ENCODE measurements around the gene E4F1.

The E4F1 gene

DNA sequence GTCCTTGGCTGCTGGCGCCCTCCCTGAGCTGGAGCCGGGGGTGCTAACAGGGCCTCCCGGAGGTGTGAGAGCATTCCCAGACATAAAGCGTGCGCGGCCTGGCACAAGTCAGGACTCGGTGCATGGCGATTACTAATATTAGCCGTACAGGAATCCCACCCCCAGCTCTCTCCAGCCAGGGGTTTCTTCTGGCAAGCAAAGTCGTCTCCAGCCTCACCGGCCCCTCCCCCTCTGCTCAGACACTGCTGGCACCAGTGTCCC is 32.0 kb upstream of the E4F1 start:
- Histone ChIP-seq H3K9me3 (ENCODE audit: low read depth, low read length) (no peaks in the 10 kb centered on the region), H3K36me3 (ENCODE audit: insufficient read depth, low read length) (no peaks in the 10 kb centered on the region), H3K27ac (no peak overlapping the region), H3K9ac (ENCODE audit: insufficient read length) (no peak overlapping the region), H3K4me3 (no peak overlapping the region)
- TF ChIP-seq EZH2 (IDR thresholded peaks at IDR 0.05) (no peak), POLR2AphosphoS5 (IDR thresholded peaks at IDR 0.05; ENCODE audit: borderline replicate concordance, low read depth, low read length) (no peak), FOXP2 (optimal IDR thresholded peaks at IDR 0.05; ENCODE audit: control extremely low read depth, extremely low read length, insufficient read depth) (no peak)
- no peak for DNase-seq (ENCODE audit: low read depth, low spot score)

DNA sequence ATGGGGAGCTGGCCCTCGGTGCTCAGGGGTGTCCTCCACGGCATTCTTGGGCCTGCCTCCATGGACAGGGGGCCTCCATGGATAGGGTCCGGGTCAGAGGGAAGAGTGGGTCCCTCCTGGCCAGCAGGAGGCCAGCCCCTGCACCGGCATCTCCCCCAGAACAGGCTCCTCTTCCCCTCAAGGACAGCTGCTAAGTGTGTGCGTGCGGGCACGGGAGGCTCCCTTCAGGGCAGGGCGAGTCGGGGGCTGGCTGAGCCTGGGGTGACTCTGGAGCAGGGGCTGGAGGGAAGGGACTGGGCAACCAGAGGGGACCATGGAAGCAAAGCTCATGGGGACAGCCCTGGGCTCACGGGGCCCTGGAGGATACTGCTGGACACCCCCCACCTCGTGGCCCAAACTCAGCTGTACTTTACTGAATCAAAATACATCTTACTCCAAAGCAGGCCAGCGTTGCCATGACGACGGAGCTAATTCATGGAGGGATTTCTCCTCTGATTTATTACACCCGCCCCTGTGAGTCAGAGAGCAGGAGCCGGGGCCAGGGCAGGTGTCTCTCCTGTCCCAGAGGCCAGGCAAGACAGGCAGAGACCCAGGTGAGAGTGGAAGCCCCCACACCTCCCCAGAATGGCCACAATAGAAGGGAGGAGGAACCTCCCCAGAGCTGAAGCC is 29.1 kb upstream of the E4F1 start:
- H3K4me3 ChIP-seq = no peak overlapping the region
- H3K9me3 ChIP-seq (ENCODE audit: low read depth, low read length) = no peaks in the 10 kb centered on the region
- TF ChIP-seq FOXP2 (optimal IDR thresholded peaks at IDR 0.05; ENCODE audit: control extremely low read depth, extremely low read length, insufficient read depth) (no peak), POLR2AphosphoS5 (IDR thresholded peaks at IDR 0.05; ENCODE audit: borderline replicate concordance, low read depth, low read length) (no peak), EZH2 (IDR thresholded peaks at IDR 0.05) (no peak)
- no peak for DNase-seq (ENCODE audit: low read depth, low spot score)
- H3K9ac ChIP-seq (ENCODE audit: insufficient read length) = no peak overlapping the region
- H3K36me3 ChIP-seq (ENCODE audit: insufficient read depth, low read length) = no peaks in the 10 kb centered on the region
- H3K27ac ChIP-seq = no peak overlapping the region

DNA sequence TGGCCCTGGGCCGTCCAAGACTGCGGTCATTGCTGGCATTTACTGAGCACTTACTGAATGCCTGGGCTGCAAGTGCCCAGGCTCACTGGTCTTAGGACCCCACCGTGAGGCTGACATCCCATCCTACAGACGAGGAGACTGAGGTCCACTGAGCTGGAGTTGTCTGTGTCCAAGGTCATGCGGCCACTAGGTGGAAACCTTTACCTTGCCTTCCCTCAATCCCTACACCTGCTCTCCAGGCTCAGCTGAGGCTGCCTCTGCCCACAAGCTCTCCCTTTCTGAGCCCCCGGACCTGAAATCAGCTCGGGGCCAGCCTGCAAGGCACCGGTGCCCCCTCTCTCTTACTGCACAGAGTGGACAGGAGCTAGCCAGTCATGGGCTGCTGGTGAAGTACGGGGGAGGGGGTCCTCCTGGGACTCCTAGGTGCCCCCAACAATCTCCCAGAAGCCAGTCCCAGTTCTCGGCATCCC is 28.5 kb upstream of the E4F1 start:
- Histone ChIP-seq H3K9ac (ENCODE audit: insufficient read length) (no peak overlapping the region), H3K4me3 (no peak overlapping the region), H3K9me3 (ENCODE audit: low read depth, low read length) (no peaks in the 10 kb centered on the region), H3K27ac (no peak overlapping the region), H3K36me3 (ENCODE audit: insufficient read depth, low read length) (no peaks in the 10 kb centered on the region)
- no peak for DNase-seq (ENCODE audit: low read depth, low spot score)
- no peak for TF ChIP-seq FOXP2 (optimal IDR thresholded peaks at IDR 0.05; ENCODE audit: control extremely low read depth, extremely low read length, insufficient read depth)
- no peak for TF ChIP-seq POLR2AphosphoS5 (IDR thresholded peaks at IDR 0.05; ENCODE audit: borderline replicate concordance, low read depth, low read length)
- no peak for TF ChIP-seq EZH2 (IDR thresholded peaks at IDR 0.05)

DNA sequence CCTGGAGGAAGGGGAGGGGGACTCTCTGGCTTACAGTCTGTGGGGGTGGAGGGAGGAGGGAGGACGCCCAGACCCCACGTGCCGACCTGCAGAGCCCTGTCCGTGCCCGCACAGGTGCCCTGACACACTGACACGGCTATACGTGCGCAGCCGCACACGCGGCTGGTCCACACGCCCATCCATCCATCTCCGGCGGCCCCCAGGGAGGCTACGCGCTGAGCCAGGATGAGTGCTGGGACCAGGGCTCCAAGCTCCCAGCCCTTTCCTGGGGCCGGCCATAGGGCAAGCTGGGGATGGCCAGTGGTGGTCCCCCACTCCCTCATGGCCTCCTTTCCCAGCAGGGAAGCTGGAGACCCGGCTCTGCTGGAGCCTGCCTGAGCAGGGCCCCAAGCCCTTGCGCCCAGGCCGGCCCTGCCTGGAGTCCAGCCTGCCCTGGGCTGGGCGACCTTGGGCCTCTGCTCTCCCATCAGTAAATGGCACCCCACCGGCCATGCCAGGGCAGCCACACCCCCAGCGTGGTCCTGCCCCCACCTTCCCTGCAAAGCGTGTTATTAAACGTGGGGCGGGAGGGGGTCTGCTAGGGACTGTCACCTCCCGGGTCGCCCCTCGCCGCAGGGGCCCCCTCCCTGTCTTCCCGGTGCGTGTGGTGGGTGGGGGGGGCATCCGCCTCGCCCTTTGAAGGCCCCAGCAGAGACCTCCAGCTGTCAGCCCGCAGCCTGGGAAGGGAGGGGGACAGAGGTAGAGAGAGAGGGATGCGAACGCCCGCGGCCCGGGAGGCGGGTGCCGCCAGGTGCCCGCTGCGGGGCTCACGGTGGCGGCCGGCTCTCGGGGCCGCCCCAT is 27.8 kb upstream of the E4F1 start:
- Histone ChIP-seq H3K36me3 (ENCODE audit: insufficient read depth, low read length) (no peaks in the 10 kb centered on the region), H3K4me3 (peak overlapping the region; percentile 64), H3K9me3 (ENCODE audit: low read depth, low read length) (no peaks in the 10 kb centered on the region), H3K27ac (no peak overlapping the region), H3K9ac (ENCODE audit: insufficient read length) (no peak overlapping the region)
- no peak for DNase-seq (ENCODE audit: low read depth, low spot score)
- no peak for TF ChIP-seq FOXP2 (optimal IDR thresholded peaks at IDR 0.05; ENCODE audit: control extremely low read depth, extremely low read length, insufficient read depth)
- no peak for TF ChIP-seq EZH2 (IDR thresholded peaks at IDR 0.05)
- no peak for TF ChIP-seq POLR2AphosphoS5 (IDR thresholded peaks at IDR 0.05; ENCODE audit: borderline replicate concordance, low read depth, low read length)

DNA sequence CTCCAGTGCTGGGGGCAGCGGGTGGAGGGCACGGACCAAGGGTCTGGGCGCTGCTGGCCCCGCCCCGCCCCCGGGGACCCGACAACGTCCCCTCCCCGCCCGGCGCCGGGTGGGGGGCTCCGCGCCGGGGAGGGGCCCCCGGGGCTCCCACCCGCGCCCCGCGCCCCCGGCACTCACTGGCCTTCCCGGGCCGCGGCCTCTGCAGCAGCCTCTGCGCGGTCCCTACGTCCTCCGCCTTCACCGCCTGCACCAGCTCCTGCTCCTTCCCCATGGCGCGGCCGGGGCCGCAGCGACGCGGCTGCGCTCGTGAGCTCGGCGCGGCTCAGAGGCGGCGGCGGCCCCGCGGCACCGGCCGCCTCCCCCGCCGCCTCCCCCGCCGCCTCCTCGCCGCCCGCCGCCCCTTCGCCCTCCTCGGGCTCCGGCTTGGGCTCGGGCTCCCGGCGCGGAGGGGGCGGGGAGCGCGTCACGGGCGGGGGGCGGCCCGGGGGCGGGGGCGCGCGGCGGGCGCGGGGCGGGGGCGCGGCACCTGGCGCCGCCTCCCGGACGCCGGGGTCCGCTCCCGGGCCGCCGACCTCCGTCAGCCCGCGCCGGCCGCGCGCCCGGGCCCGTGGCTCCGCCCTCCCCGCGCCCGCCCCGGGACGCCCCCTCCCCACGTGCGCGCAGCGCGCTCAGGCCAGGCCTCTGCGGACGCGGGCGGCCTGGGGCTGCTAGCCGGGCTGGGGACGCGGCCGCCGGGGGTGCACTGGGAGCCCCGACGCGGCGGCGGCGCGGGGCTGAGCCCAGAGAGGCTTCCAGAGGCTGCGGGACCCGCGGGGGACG is 27.0 kb upstream of the E4F1 start, which contains the start of gene CASKIN1:
CASKIN1 (minus strand) TSS at position 444 of the 819 bp plus-strand sequence; CDS start at position 271, 173 bp downstream.
- Histone ChIP-seq H3K4me3 (peak within 1 kb of the TSS; percentile 64), H3K27ac (no peak within 1 kb of the TSS), H3K9ac (ENCODE audit: insufficient read length) (no peak within 1 kb of the TSS), H3K9me3 (ENCODE audit: low read depth, low read length) (no peaks in the 10 kb centered on the region), H3K36me3 (ENCODE audit: insufficient read depth, low read length) (no peaks in the 10 kb centered on the region)
- no peak for DNase-seq (ENCODE audit: low read depth, low spot score)
- TF ChIP-seq EZH2 (IDR thresholded peaks at IDR 0.05) (no peak), FOXP2 (optimal IDR thresholded peaks at IDR 0.05; ENCODE audit: control extremely low read depth, extremely low read length, insufficient read depth) (no peak), POLR2AphosphoS5 (IDR thresholded peaks at IDR 0.05; ENCODE audit: borderline replicate concordance, low read depth, low read length) (no peak)

DNA sequence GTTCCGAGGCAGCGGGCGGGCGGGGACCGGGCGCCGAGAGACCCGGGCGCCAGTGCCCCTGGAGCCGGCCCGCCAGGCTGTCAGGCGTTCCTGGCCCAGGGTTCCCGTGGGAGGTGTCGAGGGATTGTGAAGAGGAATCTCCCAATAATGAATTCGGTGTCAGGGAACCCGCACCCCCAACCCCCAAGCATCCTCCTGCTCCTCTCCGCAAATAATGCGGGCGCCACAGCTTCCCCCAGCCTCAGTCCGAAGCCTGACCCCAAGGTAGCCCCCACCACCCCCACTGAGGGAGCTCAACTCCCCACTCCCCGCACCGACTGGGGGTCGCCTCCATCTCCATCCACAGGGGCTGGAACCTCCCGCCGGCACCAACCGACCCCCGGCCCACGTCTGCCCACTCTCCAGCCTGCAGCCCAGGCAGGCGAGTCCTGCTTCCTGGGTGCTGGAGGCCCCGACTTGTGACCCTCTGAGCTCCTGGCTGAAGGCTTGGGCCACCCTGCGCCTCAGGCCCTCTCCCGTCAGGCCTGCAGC is 26.3 kb upstream of the E4F1 start:
- Histone ChIP-seq H3K36me3 (ENCODE audit: insufficient read depth, low read length) (no peaks in the 10 kb centered on the region), H3K9ac (ENCODE audit: insufficient read length) (no peak overlapping the region), H3K9me3 (ENCODE audit: low read depth, low read length) (no peaks in the 10 kb centered on the region), H3K4me3 (peak overlapping the region; percentile 48; the same call in 1 of the 2 replicates), H3K27ac (no peak overlapping the region)
- TF ChIP-seq POLR2AphosphoS5 (IDR thresholded peaks at IDR 0.05; ENCODE audit: borderline replicate concordance, low read depth, low read length) = no peak
- TF ChIP-seq EZH2 (IDR thresholded peaks at IDR 0.05) = no peak
- no peak for TF ChIP-seq FOXP2 (optimal IDR thresholded peaks at IDR 0.05; ENCODE audit: control extremely low read depth, extremely low read length, insufficient read depth)
- no peak for DNase-seq (ENCODE audit: low read depth, low spot score)

DNA sequence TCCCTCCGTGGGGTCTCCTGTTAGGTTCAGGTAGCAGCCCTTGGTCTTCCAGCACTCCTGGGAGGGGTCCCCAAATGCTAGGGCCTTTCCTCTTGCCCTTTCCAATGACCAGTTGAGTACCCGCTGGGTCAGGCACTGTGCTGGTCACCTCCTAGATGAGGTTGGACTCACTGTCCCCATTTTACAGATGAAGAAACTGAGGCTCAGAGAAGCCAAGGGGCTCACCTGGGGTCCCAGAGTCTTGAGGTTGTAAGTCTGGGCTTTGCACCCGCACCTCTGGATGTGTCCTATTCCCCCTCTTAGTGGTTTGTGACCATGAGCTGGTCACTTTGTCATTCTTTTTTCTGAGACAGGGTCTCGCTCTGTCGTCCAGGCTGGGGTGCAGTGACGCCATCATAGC is 25.6 kb upstream of the E4F1 start:
- no peak overlapping the region for H3K9ac ChIP-seq (ENCODE audit: insufficient read length)
- DNase-seq (ENCODE audit: low read depth, low spot score) = no peak
- H3K36me3 ChIP-seq (ENCODE audit: insufficient read depth, low read length) = no peaks in the 10 kb centered on the region
- H3K4me3 ChIP-seq = no peak overlapping the region
- no peaks in the 10 kb centered on the region for H3K9me3 ChIP-seq (ENCODE audit: low read depth, low read length)
- TF ChIP-seq POLR2AphosphoS5 (IDR thresholded peaks at IDR 0.05; ENCODE audit: borderline replicate concordance, low read depth, low read length) (no peak), FOXP2 (optimal IDR thresholded peaks at IDR 0.05; ENCODE audit: control extremely low read depth, extremely low read length, insufficient read depth) (no peak), EZH2 (IDR thresholded peaks at IDR 0.05) (no peak)
- H3K27ac ChIP-seq = no peak overlapping the region

DNA sequence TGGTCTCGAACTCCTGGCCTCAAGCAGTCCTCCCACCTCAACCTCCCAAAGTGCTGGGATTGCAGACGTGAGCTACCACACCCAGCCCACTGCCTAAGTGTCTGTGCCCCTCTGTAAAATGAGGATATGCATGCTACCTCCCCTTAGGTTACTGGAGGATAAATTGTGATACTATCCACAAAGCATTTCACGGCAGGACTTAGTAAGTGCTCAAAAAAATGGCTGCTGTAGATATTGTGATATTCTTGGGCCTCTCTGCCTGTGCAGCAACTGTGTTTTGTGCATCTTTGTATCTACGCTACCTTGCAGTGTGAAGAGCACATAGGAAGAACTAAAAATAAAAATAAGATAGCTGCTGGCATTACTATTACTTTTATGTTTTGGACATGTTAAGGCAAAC is 25.1 kb upstream of the E4F1 start:
- H3K9ac ChIP-seq (ENCODE audit: insufficient read length) = no peak overlapping the region
- no peak for DNase-seq (ENCODE audit: low read depth, low spot score)
- H3K36me3 ChIP-seq (ENCODE audit: insufficient read depth, low read length) = no peaks in the 10 kb centered on the region
- H3K4me3 ChIP-seq = no peak overlapping the region
- TF ChIP-seq FOXP2 (optimal IDR thresholded peaks at IDR 0.05; ENCODE audit: control extremely low read depth, extremely low read length, insufficient read depth) (no peak), POLR2AphosphoS5 (IDR thresholded peaks at IDR 0.05; ENCODE audit: borderline replicate concordance, low read depth, low read length) (no peak), EZH2 (IDR thresholded peaks at IDR 0.05) (no peak)
- no peaks in the 10 kb centered on the region for H3K9me3 ChIP-seq (ENCODE audit: low read depth, low read length)
- no peak overlapping the region for H3K27ac ChIP-seq

Data from SK-N-MC (cell line).